K562 (cell line): Measurements from ENCODE around the gene ARMS2. TPM values are rescaled to one million over a fixed set of nuclear protein-coding genes. Genes with fewer than 3 reads are reported as not detected.

Experiments
- ATAC-seq: fragments of 200-7000 bp; cut with Tn5 transposase; 3 replicates; pipeline ENCODE4 v1.9.1; 2020; ENCODE audit warnings: moderate library complexity
- BruUV-seq: library from RNA; stranded (reverse); fragments of 400-500 nt; replicated peaks from 2 replicates; lab custom pipeline; 2021; lab: Mats Ljungman, UMichigan
- CTCF ChIA-PET: fragments of 300-600 bp; formaldehyde crosslinking; extraction: SDS; loops from one replicate; lab custom pipeline; 2021; ENCODE audit warnings: low intra/inter-chr PET ratio; lab: Yijun Ruan, JAX
- POLR2A ChIA-PET: fragments of 300-600, 350-650 bp; sonication (Branson Sonifier 250); formaldehyde crosslinking; extraction: SDS; loops from one replicate; lab custom pipeline; 2021; ENCODE audit warnings: antibody characterized with exemption, inconsistent platforms; lab: Yijun Ruan, JAX
- DNase-seq, 4 experiments: peaks; one replicate each; pipeline versions ENCODE4 v3.0.0 to v3.0.0-alpha.2; 2011 to 2018; ENCODE audit warnings: low spot score in 3 of 4, mixed read lengths in 3 of 4; ENCODE audit errors: extremely low read depth in 1 of 4
- FAIRE-seq: peaks from 2 replicates; lab custom pipeline; 2011; peaks lifted over from hg19 to GRCh38; lab: Jason Lieb, UNC
- H2AFZ ChIP-seq: 2 replicates; pipeline ENCODE4 v1.6.0; 2011; ENCODE audit warnings: low read depth, low read length, control low read depth, inconsistent platforms
- H3K27ac ChIP-seq: fragments of 200-600 bp; 3 replicates; pipeline ENCODE4 v1.8.0; 2011; ENCODE audit warnings: low read depth, mild to moderate bottlenecking, control low read depth, inconsistent platforms, low read length, moderate library complexity, mixed read lengths; ENCODE audit errors: extremely low read depth
- H3K27me3 ChIP-seq, 2 experiments: fragments of 300-600 bp in 1 of 2; 2 replicates in 1 of 2; 3 replicates in 1 of 2; pipeline versions ENCODE4 v1.6.0 to v1.8.0; 2011; ENCODE audit warnings: inconsistent platforms in 2 of 2, low read length in 2 of 2, mild to moderate bottlenecking in 1 of 2, mixed read lengths in 1 of 2, moderate library complexity in 1 of 2; ENCODE audit not compliant: control insufficient read depth in 2 of 2, insufficient read depth in 2 of 2
- H3K36me3 ChIP-seq: fragments of 300-600 bp; 3 replicates; pipeline ENCODE4 v1.8.0; 2011; ENCODE audit warnings: mild to moderate bottlenecking, low read length, inconsistent platforms; ENCODE audit not compliant: control insufficient read depth, insufficient read depth
- H3K4me1 ChIP-seq, 2 experiments: fragments of 200-600 bp in 1 of 2; replicated peaks in 1 of 2; 2 replicates in 1 of 2; 3 replicates in 1 of 2; pipeline versions ENCODE4 v1.5.1 to v1.8.0; 2011; ENCODE audit warnings: inconsistent platforms in 2 of 2, low read length in 2 of 2, mild to moderate bottlenecking in 1 of 2, mixed read lengths in 1 of 2, moderate library complexity in 1 of 2; ENCODE audit not compliant: control insufficient read depth in 2 of 2, insufficient read depth in 2 of 2
- H3K4me2 ChIP-seq: 2 replicates; pipeline ENCODE4 v1.6.1; 2011; ENCODE audit warnings: low read length, control low read depth, inconsistent platforms, mixed read lengths; ENCODE audit not compliant: insufficient read depth
- H3K4me3 ChIP-seq: fragments of 200-600 bp; sonication (generic), shearing (Covaris generic); 2 replicates; pipeline ENCODE4 v1.5.1; 2016; ENCODE audit warnings: control low read depth, inconsistent platforms
- H3K79me2 ChIP-seq: fragments of 200-600 bp; 3 replicates; pipeline ENCODE4 v1.8.0; 2011; ENCODE audit warnings: low read length, inconsistent platforms; ENCODE audit not compliant: control insufficient read depth, insufficient read depth
- H3K9ac ChIP-seq, 2 experiments: 2 replicates each; pipeline versions ENCODE4 v1.6.0 to v1.6.1; 2011; ENCODE audit warnings: low read depth in 2 of 2, low read length in 2 of 2, control low read depth in 1 of 2, inconsistent platforms in 1 of 2, mild to moderate bottlenecking in 1 of 2, mixed read lengths in 1 of 2; ENCODE audit not compliant: insufficient read depth in 1 of 2
- H3K9me1 ChIP-seq: one replicate; pipeline ENCODE4 v1.6.0; 2011; ENCODE audit warnings: inconsistent platforms, mild to moderate bottlenecking, low read length, moderate library complexity; ENCODE audit not compliant: control insufficient read depth, insufficient read depth
- H3K9me3 ChIP-seq: replicated peaks from 2 replicates; pipeline ENCODE4 v1.5.1; 2011; ENCODE audit warnings: low read depth, low read length, inconsistent platforms; ENCODE audit not compliant: control insufficient read depth, insufficient read depth
- H4K20me1 ChIP-seq: replicated peaks from 2 replicates; pipeline ENCODE4 v1.6.1; 2011; ENCODE audit warnings: low read length, inconsistent platforms, mixed read lengths; ENCODE audit not compliant: control insufficient read depth, insufficient read depth
- CAMTA2 ChIP-seq: fragments of 250-450 bp; sonication (Bioruptor Pico); conservative IDR thresholded peaks from 2 replicates; pipeline ENCODE4 v1.5.1; 2022
- FUS ChIP-seq: fragments of 200-400 bp; formaldehyde crosslinking; optimal IDR thresholded peaks from 2 replicates; pipeline ENCODE3; 2017; ENCODE audit warnings: low read depth, low read length
- HIVEP1 ChIP-seq: fragments of 250-450 bp; sonication (Bioruptor Pico); IDR thresholded peaks from 2 replicates; pipeline ENCODE4 v1.4.0; 2020; ENCODE audit warnings: mild to moderate bottlenecking
- HOMEZ ChIP-seq: fragments of 250-450 bp; sonication (Bioruptor Pico); IDR thresholded peaks from 2 replicates; pipeline ENCODE4 v1.4.0; 2020; ENCODE audit warnings: mild to moderate bottlenecking, moderate library complexity
- MAFG ChIP-seq: fragments of 450-650 bp; conservative IDR thresholded peaks from 2 replicates; pipeline ENCODE4 v1.6.1; 2016; ENCODE audit warnings: missing genetic modification characterization, missing compliant biosample characterization
- MTA3 ChIP-seq: fragments of 450-650 bp; formaldehyde crosslinking; IDR thresholded peaks from 2 replicates; pipeline ENCODE4 v1.6.1; 2017; ENCODE audit warnings: mild to moderate bottlenecking, borderline replicate concordance
- MYC ChIP-seq, 2 experiments: fragments of 250-450 bp in 1 of 2; sonication (Bioruptor Pico) in 1 of 2; IDR thresholded peaks; 2 replicates each; pipeline versions ENCODE4 v1.5.1 to v1.6.1; 2012 to 2021; ENCODE audit warnings: low read depth in 2 of 2, borderline replicate concordance in 1 of 2, improper control_type of control experiment in 1 of 2, low read length in 1 of 2, mild to moderate bottlenecking in 1 of 2, moderate library complexity in 1 of 2
- NFIX ChIP-seq: fragments of 250-450 bp; sonication (Bioruptor Pico); IDR thresholded peaks from 2 replicates; pipeline ENCODE4 v1.4.0; 2020; ENCODE audit warnings: low read depth, mild to moderate bottlenecking, moderate library complexity
- RBM22 ChIP-seq: fragments of 200-400 bp; formaldehyde crosslinking; IDR thresholded peaks from 2 replicates; pipeline ENCODE4 v1.6.1; 2018; ENCODE audit warnings: low read length, low read depth; ENCODE audit not compliant: poor library complexity, severe bottlenecking
- SMARCA5 ChIP-seq: fragments of 450-650 bp; IDR thresholded peaks from 2 replicates; pipeline ENCODE4 v1.6.1; 2016
- SMARCE1 ChIP-seq: fragments of 450-650 bp; IDR thresholded peaks from 2 replicates; pipeline ENCODE4 v1.7.1; 2016; ENCODE audit warnings: mild to moderate bottlenecking
- THRAP3 ChIP-seq: fragments of 450-650 bp; IDR thresholded peaks from 2 replicates; pipeline ENCODE4 v1.6.1; 2016; ENCODE audit warnings: mild to moderate bottlenecking, inconsistent platforms, borderline replicate concordance
- XRCC5 ChIP-seq: fragments of 200-400 bp; formaldehyde crosslinking; IDR thresholded peaks from 2 replicates; pipeline ENCODE4 v1.6.1; 2017; ENCODE audit warnings: low read depth, mild to moderate bottlenecking, low read length
- ZNF354B ChIP-seq: fragments of 250-450 bp; sonication (Bioruptor Pico); IDR thresholded peaks from 2 replicates; pipeline ENCODE4 v1.4.0; 2020
- ZNF583 ChIP-seq: fragments of 250-450 bp; sonication (Bioruptor Pico); IDR thresholded peaks from 2 replicates; pipeline ENCODE4 v1.4.0; 2020
- WGBS: fragments of 100-300 bp; shearing (Covaris generic); methylation state at CpG from one replicate; pipeline ENCODE4 v1.1.6; 2016; ENCODE audit warnings: low coverage, mixed read lengths; ENCODE audit not compliant: insufficient coverage; ENCODE audit errors: missing lambda C conversion rate; 5-methylcytosine and 5-hydroxymethylcytosine counted together
- in situ Hi-C: fragments of 300-500 bp; cut with MboI; formaldehyde crosslinking; loops from 4 replicates; pipeline ENCODE4 v1.15.0; 2018; ENCODE audit warnings: inconsistent platforms, mixed read lengths
- intact Hi-C: fragments of 100-400 bp; cut with micrococcal nuclease; formaldehyde crosslinking; loops from 2 replicates; pipeline ENCODE4 v1.14.2; 2022
- polyA plus RNA-seq, 8 experiments: library from polyadenylated mRNA; depleted of rRNA in 4 of 8; stranded (reverse) in 5 of 8; unstranded in 3 of 8; fragments of >200 nt; fragmentation: Nextera tagmentation in 2 of 8; fragmentation: Illumina TruSeq in 1 of 8; extraction: Ambion mirVana in 2 of 8; extraction: Trizol in 1 of 8; gene quantifications; 2 replicates each; pipeline versions ENCODE4 v1.2.1 to v1.2.3, GENCODE V29; 2011 to 2014; ENCODE audit warnings: inconsistent platforms in 1 of 8, missing spikeins in 1 of 8
- total RNA-seq, 7 experiments: library from RNA; depleted of rRNA in 6 of 7; stranded (reverse); fragments of >200 nt in 6 of 7; fragmentation: Illumina TruSeq in 2 of 7; extraction: Trizol in 2 of 7; gene quantifications; 2 replicates each; pipeline versions ENCODE4 v1.2.1 to v1.2.3, GENCODE V29; 2011 to 2021; ENCODE audit warnings: low replicate concordance in 1 of 7
- TF ChIP-seq, protein P1 (sequence below): fragments of 450-650 bp; formaldehyde crosslinking; IDR thresholded peaks from 2 replicates; pipeline ENCODE4 v1.4.0; 2020; ENCODE audit warnings: mild to moderate bottlenecking, moderate library complexity
- TF ChIP-seq, protein P2 (sequence below): fragments of 150-350 bp; IDR thresholded peaks from 2 replicates; pipeline ENCODE4 v1.6.1; 2014; ENCODE audit warnings: low read depth, mild to moderate bottlenecking, low read length, borderline replicate concordance

The ARMS2 gene
- total and polyA plus RNA-seq, 9 of the 15 experiments (the other 6 are each of a cell fraction or from before 2014, with no cell fraction given): not detected

DNA sequence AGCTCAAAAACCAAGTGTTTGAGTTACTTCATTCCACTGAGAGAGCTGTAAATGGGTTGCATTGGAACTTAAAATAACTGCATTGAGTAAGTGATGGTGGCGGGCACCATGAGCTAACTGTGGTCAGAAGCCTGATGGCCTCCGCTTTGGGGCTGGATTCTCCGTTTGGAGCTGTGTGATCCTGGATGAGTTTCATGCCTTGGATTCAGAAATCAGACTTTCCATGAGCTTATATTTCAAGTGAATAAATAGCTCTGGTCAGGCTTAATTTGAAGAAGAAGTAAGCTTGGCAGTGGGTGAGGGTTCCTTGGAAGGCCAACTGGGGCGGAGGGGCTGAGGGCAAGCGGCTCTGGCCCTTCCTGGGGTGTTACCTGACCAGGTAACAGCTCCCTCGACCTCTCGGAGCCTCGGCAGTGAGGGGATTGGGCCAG lies 12.5 kb downstream of the ARMS2 start:
- H3K9me1 ChIP-seq: no peaks in the 10 kb centered on the region
- H2AFZ ChIP-seq: no peak overlapping the region
- no peaks in the 10 kb centered on the region for H4K20me1 ChIP-seq
- no peaks in the 10 kb centered on the region for H3K36me3 ChIP-seq
- H3K4me3 ChIP-seq: no peak overlapping the region
- H3K27ac ChIP-seq: no peak overlapping the region
- FAIRE-seq (no peak), ATAC-seq (no peak), DNase-seq (no peak)
- no peak overlapping the region for H3K9ac ChIP-seq
- no peak overlapping the region for H3K4me2 ChIP-seq
- H3K27me3 ChIP-seq: peaks cover 0 to 38% of the 10 kb centered on the region in 2 experiments; a peak in 3 of 5 replicates
- in situ Hi-C loops: no loop called here
- POLR2A ChIA-PET: interaction anchor here (0.7 kb wide), 1 partner anchor 45 kb away, joined by 5 read pairs; no protein-coding TSS in a partner anchor
- H3K4me1 ChIP-seq: no peaks in the 10 kb centered on the region
- no peaks in the 10 kb centered on the region for H3K9me3 ChIP-seq
- no TSS peak for BruUV-seq
- WGBS: 2% methylated on average over 8 of the region's 8 CpGs
- intact Hi-C loops: no loop called here
- H3K79me2 ChIP-seq: no peaks in the 10 kb centered on the region
- CTCF ChIA-PET: no interaction called here
- TF ChIP-seq HOMEZ (CRISPR knock-in tag): no peak
- no peak for TF ChIP-seq FUS
- no peak for TF ChIP-seq SMARCA5
- no peak for TF ChIP-seq MYC (IDR thresholded peaks at IDR 0.05; ENCODE audit: low read depth, low read length)
- no peak for TF ChIP-seq MYC (CRISPR knock-in tag; IDR thresholded peaks at IDR 0.05; ENCODE audit: borderline replicate concordance, low read depth)
- no peak for TF ChIP-seq RBM22
- TF ChIP-seq, protein P1, sequence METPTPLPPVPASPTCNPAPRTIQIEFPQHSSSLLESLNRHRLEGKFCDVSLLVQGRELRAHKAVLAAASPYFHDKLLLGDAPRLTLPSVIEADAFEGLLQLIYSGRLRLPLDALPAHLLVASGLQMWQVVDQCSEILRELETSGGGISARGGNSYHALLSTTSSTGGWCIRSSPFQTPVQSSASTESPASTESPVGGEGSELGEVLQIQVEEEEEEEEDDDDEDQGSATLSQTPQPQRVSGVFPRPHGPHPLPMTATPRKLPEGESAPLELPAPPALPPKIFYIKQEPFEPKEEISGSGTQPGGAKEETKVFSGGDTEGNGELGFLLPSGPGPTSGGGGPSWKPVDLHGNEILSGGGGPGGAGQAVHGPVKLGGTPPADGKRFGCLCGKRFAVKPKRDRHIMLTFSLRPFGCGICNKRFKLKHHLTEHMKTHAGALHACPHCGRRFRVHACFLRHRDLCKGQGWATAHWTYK (CRISPR knock-in tag): no peak
- TF ChIP-seq, protein P2, sequence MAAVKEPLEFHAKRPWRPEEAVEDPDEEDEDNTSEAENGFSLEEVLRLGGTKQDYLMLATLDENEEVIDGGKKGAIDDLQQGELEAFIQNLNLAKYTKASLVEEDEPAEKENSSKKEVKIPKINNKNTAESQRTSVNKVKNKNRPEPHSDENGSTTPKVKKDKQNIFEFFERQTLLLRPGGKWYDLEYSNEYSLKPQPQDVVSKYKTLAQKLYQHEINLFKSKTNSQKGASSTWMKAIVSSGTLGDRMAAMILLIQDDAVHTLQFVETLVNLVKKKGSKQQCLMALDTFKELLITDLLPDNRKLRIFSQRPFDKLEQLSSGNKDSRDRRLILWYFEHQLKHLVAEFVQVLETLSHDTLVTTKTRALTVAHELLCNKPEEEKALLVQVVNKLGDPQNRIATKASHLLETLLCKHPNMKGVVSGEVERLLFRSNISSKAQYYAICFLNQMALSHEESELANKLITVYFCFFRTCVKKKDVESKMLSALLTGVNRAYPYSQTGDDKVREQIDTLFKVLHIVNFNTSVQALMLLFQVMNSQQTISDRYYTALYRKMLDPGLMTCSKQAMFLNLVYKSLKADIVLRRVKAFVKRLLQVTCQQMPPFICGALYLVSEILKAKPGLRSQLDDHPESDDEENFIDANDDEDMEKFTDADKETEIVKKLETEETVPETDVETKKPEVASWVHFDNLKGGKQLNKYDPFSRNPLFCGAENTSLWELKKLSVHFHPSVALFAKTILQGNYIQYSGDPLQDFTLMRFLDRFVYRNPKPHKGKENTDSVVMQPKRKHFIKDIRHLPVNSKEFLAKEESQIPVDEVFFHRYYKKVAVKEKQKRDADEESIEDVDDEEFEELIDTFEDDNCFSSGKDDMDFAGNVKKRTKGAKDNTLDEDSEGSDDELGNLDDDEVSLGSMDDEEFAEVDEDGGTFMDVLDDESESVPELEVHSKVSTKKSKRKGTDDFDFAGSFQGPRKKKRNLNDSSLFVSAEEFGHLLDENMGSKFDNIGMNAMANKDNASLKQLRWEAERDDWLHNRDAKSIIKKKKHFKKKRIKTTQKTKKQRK: no peak
- no peak for TF ChIP-seq XRCC5
- no peak for TF ChIP-seq MTA3
- TF ChIP-seq THRAP3: no peak
- TF ChIP-seq ZNF354B (CRISPR knock-in tag): no peak
- no peak for TF ChIP-seq HIVEP1
- no peak for TF ChIP-seq CAMTA2 (CRISPR knock-in tag)
- no peak for TF ChIP-seq MAFG
- no peak for TF ChIP-seq SMARCE1
- no peak for TF ChIP-seq ZNF583
- TF ChIP-seq NFIX: no peak
